SK-N-SH treated with all-trans-retinoic acid at 6 μM for 48 hours (cell line): ENCODE data around the gene ABCG2.

Source experiments
- ARNTL ChIP-seq: fragments of 450-650 bp; formaldehyde crosslinking; IDR thresholded peaks from 2 replicates; pipeline ENCODE4 v1.5.0; 2020; ENCODE audit warnings: low read depth, mild to moderate bottlenecking, moderate library complexity, borderline replicate concordance
- BACH2 ChIP-seq: fragments of 250-450 bp; sonication (Bioruptor Pico); IDR thresholded peaks from 2 replicates; pipeline ENCODE4 v1.9.0; 2021; ENCODE audit warnings: mild to moderate bottlenecking, borderline replicate concordance
- CREB5 ChIP-seq: fragments of 250-450 bp; sonication (Bioruptor Pico); IDR thresholded peaks from 2 replicates; pipeline ENCODE4 v1.5.1; 2020; ENCODE audit warnings: low read depth, mild to moderate bottlenecking, moderate library complexity
- CSRNP3 ChIP-seq: fragments of 250-450 bp; sonication (Bioruptor Pico); IDR thresholded peaks from 2 replicates; pipeline ENCODE4 v1.5.1; 2021; ENCODE audit warnings: mild to moderate bottlenecking, moderate library complexity
- ISL1 ChIP-seq: fragments of 250-450 bp; sonication (Bioruptor Pico); IDR thresholded peaks from 2 replicates; pipeline ENCODE4 v2.1.2; 2022; ENCODE audit warnings: mild to moderate bottlenecking, moderate library complexity
- OSR1 ChIP-seq: fragments of 250-450 bp; sonication (Bioruptor Pico); IDR thresholded peaks from 2 replicates; pipeline ENCODE4 v1.8.0; 2022; ENCODE audit warnings: moderate library complexity, mild to moderate bottlenecking, inconsistent platforms
- PATZ1 ChIP-seq: fragments of 250-450 bp; sonication (Bioruptor Pico); IDR thresholded peaks from 2 replicates; pipeline ENCODE4 v1.8.0; 2020; ENCODE audit warnings: mild to moderate bottlenecking, moderate library complexity, borderline replicate concordance
- PPARA ChIP-seq: fragments of 250-450 bp; sonication (Bioruptor Pico); IDR thresholded peaks from 2 replicates; pipeline ENCODE4 v1.5.0; 2020; ENCODE audit warnings: mild to moderate bottlenecking, borderline replicate concordance
- TOX ChIP-seq: fragments of 250-450 bp; sonication (Bioruptor Pico); IDR thresholded peaks from 2 replicates; pipeline ENCODE4 v1.8.0; 2021; ENCODE audit warnings: mild to moderate bottlenecking, moderate library complexity, borderline replicate concordance
- ZC3H10 ChIP-seq: fragments of 250-450 bp; sonication (Bioruptor Pico); IDR thresholded peaks from 2 replicates; pipeline ENCODE4 v1.5.1; 2021; ENCODE audit warnings: mild to moderate bottlenecking, moderate library complexity
- ZFP3 ChIP-seq: fragments of 250-450 bp; sonication (Bioruptor Pico); IDR thresholded peaks from 2 replicates; pipeline ENCODE4 v1.5.0; 2020; ENCODE audit warnings: mild to moderate bottlenecking, moderate library complexity
- ZNF8 ChIP-seq: fragments of 450-650 bp; formaldehyde crosslinking; IDR thresholded peaks from 2 replicates; pipeline ENCODE4 v1.5.0; 2020; ENCODE audit warnings: mild to moderate bottlenecking, moderate library complexity

GRCh38 chr4:88202443-88202842 is 44.0 kb upstream of the ABCG2 start:
- TF ChIP-seq ZNF8 = no peak
- no peak for TF ChIP-seq CSRNP3 (CRISPR knock-in tag)
- no peak for TF ChIP-seq TOX (CRISPR knock-in tag)
- no peak for TF ChIP-seq ARNTL (CRISPR knock-in tag)
- TF ChIP-seq OSR1 (CRISPR knock-in tag) = no peak
- no peak for TF ChIP-seq ZFP3
- TF ChIP-seq PATZ1 (CRISPR knock-in tag) = no peak
- no peak for TF ChIP-seq CREB5 (CRISPR knock-in tag)
- TF ChIP-seq BACH2 (CRISPR knock-in tag) = no peak
- TF ChIP-seq PPARA (CRISPR knock-in tag) = no peak
- no peak for TF ChIP-seq ZC3H10 (CRISPR knock-in tag)
- TF ChIP-seq ISL1 = no peak
